Keratinocyte (primary cell): ENCODE measurements around the gene KRT77. TPM values are rescaled to one million over a fixed set of nuclear protein-coding genes. Genes with fewer than 3 reads are reported as not detected.
A peak's percentile ranks its signal among the peaks of the same experiment; 100 is the strongest.

ENCODE experiments used
- DNase-seq: peaks from one replicate; pipeline ENCODE4 v3.0.0-alpha.2; 2011; ENCODE audit warnings: low read depth, missing footprints, low spot score
- FAIRE-seq: peaks from 2 replicates; lab custom pipeline; 2011; peaks lifted over from hg19 to GRCh38; lab: Jason Lieb, UNC
- H2AFZ ChIP-seq: 2 replicates; pipeline ENCODE4 v1.6.0; 2012; ENCODE audit warnings: low read length, control low read depth, inconsistent platforms; ENCODE audit not compliant: control insufficient read depth
- H3K27ac ChIP-seq: 2 replicates; pipeline ENCODE4 v1.5.1; 2011; ENCODE audit warnings: low read length; ENCODE audit not compliant: control insufficient read depth, insufficient read depth
- H3K27me3 ChIP-seq: 3 replicates; pipeline ENCODE4 v1.6.0; 2011; ENCODE audit warnings: low read length; ENCODE audit not compliant: control insufficient read depth, insufficient read depth; ENCODE audit errors: extremely low read depth
- H3K36me3 ChIP-seq, 2 experiments: 2 replicates in 1 of 2; 3 replicates in 1 of 2; pipeline ENCODE4 v1.5.1; 2011; ENCODE audit warnings: low read length in 2 of 2, mild to moderate bottlenecking in 1 of 2; ENCODE audit not compliant: control insufficient read depth in 2 of 2, insufficient read depth in 2 of 2; ENCODE audit errors: extremely low read depth in 1 of 2
- H3K4me1 ChIP-seq: 3 replicates; pipeline ENCODE4 v1.5.1; 2011; ENCODE audit warnings: low read length; ENCODE audit not compliant: control insufficient read depth, insufficient read depth; ENCODE audit errors: extremely low read depth
- H3K4me2 ChIP-seq: 3 replicates; pipeline ENCODE4 v1.6.0; 2011; ENCODE audit warnings: low read depth, low read length; ENCODE audit not compliant: control insufficient read depth, insufficient read depth; ENCODE audit errors: extremely low read depth
- H3K4me3 ChIP-seq, 3 experiments: fragments of 200-600 bp in 1 of 3; sonication (generic) in 1 of 3; 2 replicates in 2 of 3; 3 replicates in 1 of 3; pipeline ENCODE4 v1.5.1; 2011 to 2016; ENCODE audit warnings: low read length in 3 of 3, mild to moderate bottlenecking in 3 of 3, control low read depth in 2 of 3, inconsistent platforms in 1 of 3, low read depth in 1 of 3, mixed read lengths in 1 of 3, mixed run types in 1 of 3, moderate library complexity in 1 of 3; ENCODE audit not compliant: control insufficient read depth in 2 of 3, insufficient read depth in 2 of 3; ENCODE audit errors: extremely low read depth in 1 of 3
- H3K79me2 ChIP-seq: 2 replicates; pipeline ENCODE4 v1.6.0; 2012; ENCODE audit warnings: low read length; ENCODE audit not compliant: control insufficient read depth, insufficient read depth
- H3K9ac ChIP-seq: 3 replicates; pipeline ENCODE4 v1.6.0; 2011; ENCODE audit warnings: low read length; ENCODE audit not compliant: control insufficient read depth, insufficient read depth; ENCODE audit errors: extremely low read depth
- H3K9me1 ChIP-seq: 3 replicates; pipeline ENCODE4 v1.6.0; 2011; ENCODE audit warnings: low read length; ENCODE audit not compliant: control insufficient read depth, insufficient read depth; ENCODE audit errors: extremely low read depth
- H3K9me3 ChIP-seq: 2 replicates; pipeline ENCODE4 v1.5.1; 2012; ENCODE audit warnings: low read depth, low read length; ENCODE audit not compliant: control insufficient read depth
- H4K20me1 ChIP-seq: 3 replicates; pipeline ENCODE4 v1.6.0; 2011; ENCODE audit warnings: low read length; ENCODE audit not compliant: control insufficient read depth, insufficient read depth; ENCODE audit errors: extremely low read depth
- CTCF ChIP-seq, 3 experiments: IDR thresholded peaks in 1 of 3; conservative IDR thresholded peaks in 1 of 3; optimal IDR thresholded peaks in 1 of 3; 2 replicates in 2 of 3; 3 replicates in 1 of 3; pipeline versions ENCODE3 to v1.5.1; 2011; ENCODE audit warnings: low read length in 3 of 3, mild to moderate bottlenecking in 3 of 3, moderate library complexity in 2 of 3, control low read depth in 1 of 3, inconsistent platforms in 1 of 3; ENCODE audit not compliant: insufficient read depth in 2 of 3; ENCODE audit errors: extremely low read depth in 1 of 3
- EZH2 ChIP-seq: IDR thresholded peaks from one replicate; pipeline ENCODE4 v1.6.1; 2012; ENCODE audit warnings: inconsistent platforms, mild to moderate bottlenecking, low read length, moderate library complexity
- dilution Hi-C: fragments of 300-500 bp; cut with MboI; formaldehyde crosslinking; loops from one replicate; pipeline ENCODE4 v1.7.0; 2020; ENCODE audit warnings: low sequenced_read_pairs; ENCODE audit not compliant: extremely low pct_ligation_motif_present
- polyA plus RNA-seq, 5 experiments: library from polyadenylated mRNA; depleted of rRNA in 3 of 5; stranded (reverse) in 3 of 5; stranded (forward) in 1 of 5; unstranded in 1 of 5; fragments of >200 nt; gene quantifications; 1 replicate in 1 of 5; 2 replicates in 3 of 5; 3 replicates in 1 of 5; pipeline versions ENCODE4 v1.2.1 to v1.2.3, GENCODE V29; 2011 to 2012; ENCODE audit warnings: missing spikeins in 2 of 5, low read depth in 1 of 5, low replicate concordance in 1 of 5

The KRT77 gene
- polyA plus RNA-seq, 1 donor (not counting 4 experiments of a cell fraction or from before 2014, with no cell fraction given), result 1.3 TPM

DNA sequence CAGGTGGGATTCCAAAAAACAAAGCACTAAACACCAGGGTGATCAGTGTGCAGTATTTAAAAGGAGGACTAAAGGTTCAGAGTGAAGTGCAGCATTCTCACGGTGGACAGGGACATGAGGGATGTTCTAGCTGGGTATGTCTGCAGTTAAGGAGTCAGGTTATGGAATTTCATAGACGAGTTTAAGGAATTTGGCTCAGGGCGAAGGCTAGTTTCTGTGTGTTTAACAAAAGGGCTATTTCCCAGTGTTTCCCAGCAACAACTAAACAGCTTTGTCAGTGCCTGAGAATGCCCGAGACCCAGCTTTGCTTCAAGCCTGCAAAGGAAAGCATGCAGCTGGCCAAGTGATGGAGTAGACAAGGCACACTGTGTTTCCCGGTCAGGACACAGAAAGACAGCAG is 30.1 kb downstream of the KRT77 start:
- no peaks in the 10 kb centered on the region for H4K20me1 ChIP-seq
- dilution Hi-C loops, result no loop called here
- no peak overlapping the region for H3K4me2 ChIP-seq
- H3K9ac ChIP-seq, result no peak overlapping the region
- no peak for FAIRE-seq
- no peak overlapping the region for H2AFZ ChIP-seq
- TF ChIP-seq EZH2 (no peak), CTCF (optimal IDR thresholded peaks at IDR 0.05 in 1 of 3, IDR thresholded peaks at IDR 0.05 in 1 of 3, conservative IDR thresholded peaks at IDR 0.05 in 1 of 3; ENCODE audit: extremely low read depth in 1 of 3, insufficient read depth in 2 of 3, low read length in 3 of 3) (no peak)
- no peak for DNase-seq
- peaks cover 8% of the 10 kb centered on the region for H3K4me1 ChIP-seq
- H3K4me3 ChIP-seq, result no peak overlapping the region
- H3K27ac ChIP-seq, result no peak overlapping the region
- no peaks in the 10 kb centered on the region for H3K79me2 ChIP-seq
- H3K9me3 ChIP-seq, result no peaks in the 10 kb centered on the region
- H3K27me3 ChIP-seq, result peaks cover 6% of the 10 kb centered on the region
- H3K36me3 ChIP-seq, result no peaks in the 10 kb centered on the region
- H3K9me1 ChIP-seq, result no peaks in the 10 kb centered on the region

DNA sequence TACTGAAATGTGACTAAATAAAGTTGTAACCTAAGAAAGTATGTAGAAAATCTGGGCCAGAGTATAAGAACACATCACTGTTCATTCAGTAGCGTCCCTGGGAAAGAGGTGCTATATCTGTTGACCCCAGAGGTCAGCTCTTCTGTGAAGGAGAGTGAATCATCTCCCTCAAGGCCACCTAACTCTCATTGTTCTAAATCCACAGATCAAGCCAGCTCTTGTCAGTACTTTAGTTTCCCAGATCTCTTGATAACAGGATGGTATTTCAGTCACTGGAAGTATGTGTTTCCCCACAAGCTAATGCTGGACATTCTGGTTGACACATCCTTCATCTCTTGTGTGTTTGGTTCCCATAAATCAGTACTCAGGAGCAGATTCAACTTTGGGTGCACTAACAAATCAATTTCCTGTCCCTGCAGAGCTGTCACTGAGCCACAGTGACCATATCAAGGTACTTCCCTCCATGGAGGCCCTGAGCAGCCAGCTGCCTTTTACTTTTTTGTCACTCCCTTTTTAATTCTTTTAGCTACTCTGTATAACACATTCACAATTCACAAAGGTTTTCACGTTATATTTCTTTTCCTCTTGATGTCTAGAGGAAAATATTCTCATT is 30.9 kb downstream of the KRT77 start:
- no peak overlapping the region for H3K27ac ChIP-seq
- no peak overlapping the region for H3K9ac ChIP-seq
- H3K27me3 ChIP-seq, result peaks cover 10% of the 10 kb centered on the region
- no peaks in the 10 kb centered on the region for H4K20me1 ChIP-seq
- no peaks in the 10 kb centered on the region for H3K36me3 ChIP-seq
- H3K4me1 ChIP-seq, result peaks cover 8% of the 10 kb centered on the region
- H3K4me3 ChIP-seq, result no peak overlapping the region
- no peaks in the 10 kb centered on the region for H3K9me3 ChIP-seq
- dilution Hi-C loops, result no loop called here
- H3K4me2 ChIP-seq, result no peak overlapping the region
- DNase-seq, result peak; percentile 42
- H2AFZ ChIP-seq, result no peak overlapping the region
- TF ChIP-seq EZH2 (no peak), CTCF (optimal IDR thresholded peaks at IDR 0.05 in 1 of 3, IDR thresholded peaks at IDR 0.05 in 1 of 3, conservative IDR thresholded peaks at IDR 0.05 in 1 of 3; ENCODE audit: extremely low read depth in 1 of 3, insufficient read depth in 2 of 3, low read length in 3 of 3) (no peak)
- peak; percentile 94 for FAIRE-seq
- no peaks in the 10 kb centered on the region for H3K9me1 ChIP-seq
- H3K79me2 ChIP-seq, result no peaks in the 10 kb centered on the region
